Dermis blood vessel endothelial cell (primary cell): ENCODE data around the gene AGFG2. TPM values are rescaled to one million over a fixed set of nuclear protein-coding genes. Genes with fewer than 3 reads are reported as not detected.
"Not testable (repeated sequence)": the region's sequence is repeated elsewhere in the genome, so short reads cannot be mapped to it uniquely, and the experiment has no call there.

Experiments used
- DNase-seq: peaks from one replicate; pipeline ENCODE4 v3.0.0; 2010
- total RNA-seq: library from RNA; depleted of rRNA; stranded (reverse); fragments of >200 nt; gene quantifications from 2 replicates; pipeline ENCODE4 v1.2.3, GENCODE V29; 2014

AGFG2 gene
- total RNA-seq, 1 donor from 2014 or later = 49.5 TPM

- no peak for DNase-seq
Measured at GRCh38 chr7:100521076-100521475, 17.9 kb upstream of the AGFG2 start.

DNA sequence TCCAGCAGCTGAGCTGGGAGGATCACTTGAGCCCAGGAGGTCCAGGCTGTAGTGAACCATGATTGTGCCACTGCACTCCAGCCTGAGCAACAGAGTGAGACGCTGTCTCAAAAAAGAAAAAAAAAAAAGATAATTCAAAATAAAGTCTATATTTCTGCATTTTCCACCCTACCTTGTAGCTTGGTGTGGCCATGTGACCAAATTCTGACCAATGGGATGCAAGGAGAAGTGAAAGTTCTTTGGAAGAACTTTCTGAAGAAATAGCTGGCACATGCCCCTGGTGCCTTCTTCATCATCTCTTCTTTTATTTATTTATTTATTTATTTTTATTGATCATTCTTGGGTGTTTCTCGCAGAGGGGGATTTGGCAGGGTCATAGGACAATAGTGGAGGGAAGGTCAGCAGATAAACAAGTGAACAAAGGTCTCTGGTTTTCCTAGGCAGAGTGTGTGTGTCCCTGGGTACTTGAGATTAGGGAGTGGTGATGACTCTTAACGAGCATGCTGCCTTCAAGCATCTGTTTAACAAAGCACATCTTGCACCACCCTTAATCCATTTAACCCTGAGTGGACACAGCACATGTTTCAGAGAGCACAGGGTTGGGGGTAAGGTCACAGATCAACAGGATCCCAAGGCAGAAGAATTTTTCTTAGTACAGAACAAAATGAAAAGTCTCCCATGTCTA is 17.0 kb upstream of the AGFG2 start:
- not testable (repeated sequence) for DNase-seq

DNA sequence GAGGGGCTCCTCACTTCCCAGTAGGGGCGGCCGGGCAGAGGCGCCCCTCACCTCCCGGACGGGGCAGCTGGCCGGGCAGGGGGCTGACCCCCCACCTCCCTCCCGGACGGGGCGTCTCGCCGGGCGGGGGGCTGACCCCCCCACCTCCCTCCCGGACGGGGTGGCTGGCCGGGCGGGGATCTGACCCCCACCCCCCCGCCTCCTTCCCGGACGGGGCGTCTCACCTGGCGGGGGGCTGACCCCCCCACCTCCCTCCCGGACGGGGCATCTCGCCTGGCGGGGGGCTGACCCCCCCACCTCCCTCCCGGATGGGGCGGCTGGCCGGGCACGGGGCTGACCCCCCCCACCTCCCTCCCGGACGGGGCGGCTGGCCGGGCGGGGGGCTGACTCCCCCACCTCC is 15.8 kb upstream of the AGFG2 start:
- not testable (repeated sequence) for DNase-seq

DNA sequence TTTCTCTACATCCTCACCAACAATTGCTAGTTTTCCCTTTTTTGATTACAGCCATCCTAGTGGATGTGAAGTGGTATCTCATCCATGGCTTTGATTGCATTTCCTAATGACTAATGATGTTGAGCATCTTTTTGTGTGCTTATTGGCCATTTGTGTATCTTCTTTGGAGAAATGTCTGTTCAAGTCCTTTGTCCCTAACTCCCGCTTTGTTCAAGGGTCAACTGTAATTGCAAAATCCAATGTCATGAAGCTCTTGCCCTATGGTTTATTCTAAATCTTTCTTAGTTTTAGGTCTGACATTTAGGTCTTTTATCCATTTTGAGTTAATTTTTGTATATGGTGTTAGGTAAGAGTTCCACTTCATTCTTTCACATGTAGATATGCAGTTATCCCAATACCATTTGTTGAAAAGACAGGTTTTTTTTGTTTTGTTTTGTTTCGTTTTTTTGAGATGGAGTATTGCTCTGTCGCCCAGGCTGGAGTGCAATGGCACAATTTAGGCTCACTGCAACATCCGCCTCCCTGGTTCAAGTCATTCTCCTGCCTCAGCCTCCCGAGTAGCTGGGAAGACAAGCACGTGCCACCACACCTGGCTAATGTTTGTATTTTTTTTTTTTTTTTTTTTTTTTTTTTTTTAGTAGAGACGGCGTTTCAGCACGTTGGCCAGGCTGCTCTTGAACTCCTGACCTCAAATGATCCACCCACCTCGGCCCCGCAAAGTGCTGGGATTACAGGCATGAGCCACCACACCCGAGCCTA is 10.7 kb upstream of the AGFG2 start:
- DNase-seq = not testable (repeated sequence)

- DNase-seq = no peak
Measured at GRCh38 chr7:100532165-100533022, 6.6 kb upstream of the AGFG2 start.

- DNase-seq = not testable (repeated sequence)
Measured at GRCh38 chr7:100535982-100536381, 3.0 kb upstream of the AGFG2 start.

DNA sequence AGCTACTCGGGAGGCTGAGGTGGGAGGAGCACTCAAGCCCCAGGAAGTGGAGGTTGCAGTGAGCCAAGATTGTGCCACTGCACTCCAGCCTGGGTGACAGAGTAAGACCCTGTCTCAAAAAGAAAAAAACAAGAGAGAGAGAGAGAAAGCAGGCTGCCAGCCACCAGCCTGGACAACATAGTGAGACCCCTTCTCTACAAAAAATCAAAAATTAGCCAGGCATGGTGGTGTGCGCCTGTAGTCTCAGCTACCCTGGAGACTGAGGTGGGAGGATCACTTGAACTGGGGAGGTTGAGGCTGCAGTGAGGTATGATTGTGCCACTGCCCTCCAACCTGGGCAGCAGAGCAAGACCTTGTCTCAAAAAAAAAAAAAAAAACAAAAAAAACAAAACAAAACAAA is 2.3 kb upstream of the AGFG2 start:
- DNase-seq = not testable (repeated sequence)

GRCh38 chr7:100538348-100538653 is 702 bp upstream of the AGFG2 start:
- DNase-seq = no peak

DNA sequence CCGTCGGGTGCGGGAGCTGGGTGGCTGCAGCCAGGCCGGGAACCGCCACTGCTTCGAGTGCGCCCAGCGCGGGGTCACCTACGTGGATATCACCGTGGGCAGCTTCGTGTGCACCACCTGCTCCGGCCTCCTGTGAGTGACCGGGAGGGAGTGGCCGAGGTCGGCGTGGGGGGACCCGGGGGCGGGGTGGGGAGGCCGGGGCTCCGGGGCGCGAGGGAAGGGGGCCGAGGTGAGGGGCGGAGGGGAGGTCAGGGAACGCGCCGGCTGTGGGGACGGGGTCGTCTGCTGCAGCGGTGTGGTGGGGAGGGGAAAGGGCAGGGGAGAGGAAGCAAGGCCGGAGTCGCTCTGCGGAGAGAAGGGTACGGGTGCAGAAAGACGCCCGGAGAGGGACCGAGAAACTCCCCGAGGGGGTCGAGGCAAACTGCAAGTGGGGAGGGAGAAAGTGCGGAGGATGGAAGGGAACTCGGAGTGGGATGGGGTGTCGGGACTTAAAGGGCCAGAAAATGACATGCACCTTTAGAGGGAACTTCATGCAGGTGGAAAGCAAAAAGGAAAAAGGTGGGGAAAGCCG is 518 bp downstream of the AGFG2 start:
- no peak for DNase-seq

DNA sequence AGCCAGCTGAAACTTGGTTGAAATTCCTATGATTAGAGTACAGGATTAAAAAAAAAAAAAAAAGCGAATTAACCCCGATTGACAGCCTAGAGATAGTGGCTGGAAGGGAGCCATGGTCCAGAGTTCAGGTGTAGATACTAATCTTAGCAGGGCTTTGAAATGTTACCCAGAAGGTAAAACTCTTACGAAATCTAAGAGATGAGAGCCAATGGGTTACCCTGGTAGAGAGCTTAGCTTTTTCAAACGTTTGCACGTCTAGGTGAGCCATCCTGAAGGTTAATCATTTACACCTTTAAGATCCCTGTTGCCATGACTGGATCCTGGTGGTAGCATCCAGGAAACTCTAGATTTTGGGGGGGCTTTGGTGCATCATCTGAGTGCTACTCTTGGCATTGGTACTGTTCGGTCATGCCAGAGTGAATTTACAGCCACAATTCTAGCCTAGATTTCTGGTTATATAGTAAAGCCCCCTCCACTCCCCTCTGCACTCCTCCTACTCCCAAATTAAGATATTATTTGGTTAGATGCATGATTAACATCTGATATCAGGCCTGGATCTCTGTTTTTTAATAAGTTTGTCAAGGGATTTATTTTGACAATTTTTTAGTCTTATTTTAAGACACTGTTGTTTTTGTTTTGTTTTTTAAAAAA is 1.2 kb downstream of the AGFG2 start:
- no peak for DNase-seq

- not testable (repeated sequence) for DNase-seq
Measured at GRCh38 chr7:100541309-100541708, 2.3 kb downstream of the AGFG2 start.

DNA sequence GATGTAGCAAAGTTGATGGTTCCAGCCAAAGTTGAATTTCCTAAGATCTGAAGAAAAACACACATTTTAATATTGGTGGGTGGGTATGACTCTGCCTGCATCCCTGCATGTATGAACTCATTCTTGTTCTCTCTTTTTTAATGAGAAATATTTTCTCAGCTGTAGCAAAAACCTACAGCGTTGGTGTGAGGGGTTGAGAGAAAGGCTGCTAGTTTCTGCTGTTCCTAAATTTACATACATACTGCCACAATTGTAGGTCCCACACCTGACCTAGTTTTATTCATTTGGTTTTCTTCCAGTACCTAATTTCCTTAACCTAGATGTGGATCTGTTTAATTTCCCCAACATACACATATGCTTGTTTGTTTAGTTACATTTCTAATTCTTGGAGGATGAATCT is 4.6 kb downstream of the AGFG2 start:
- DNase-seq = no peak

- DNase-seq = no peak
Measured at GRCh38 chr7:100544386-100544785, 5.4 kb downstream of the AGFG2 start.

- DNase-seq = peak; percentile 32
Measured at GRCh38 chr7:100544967-100545359, 6.0 kb downstream of the AGFG2 start.

DNA sequence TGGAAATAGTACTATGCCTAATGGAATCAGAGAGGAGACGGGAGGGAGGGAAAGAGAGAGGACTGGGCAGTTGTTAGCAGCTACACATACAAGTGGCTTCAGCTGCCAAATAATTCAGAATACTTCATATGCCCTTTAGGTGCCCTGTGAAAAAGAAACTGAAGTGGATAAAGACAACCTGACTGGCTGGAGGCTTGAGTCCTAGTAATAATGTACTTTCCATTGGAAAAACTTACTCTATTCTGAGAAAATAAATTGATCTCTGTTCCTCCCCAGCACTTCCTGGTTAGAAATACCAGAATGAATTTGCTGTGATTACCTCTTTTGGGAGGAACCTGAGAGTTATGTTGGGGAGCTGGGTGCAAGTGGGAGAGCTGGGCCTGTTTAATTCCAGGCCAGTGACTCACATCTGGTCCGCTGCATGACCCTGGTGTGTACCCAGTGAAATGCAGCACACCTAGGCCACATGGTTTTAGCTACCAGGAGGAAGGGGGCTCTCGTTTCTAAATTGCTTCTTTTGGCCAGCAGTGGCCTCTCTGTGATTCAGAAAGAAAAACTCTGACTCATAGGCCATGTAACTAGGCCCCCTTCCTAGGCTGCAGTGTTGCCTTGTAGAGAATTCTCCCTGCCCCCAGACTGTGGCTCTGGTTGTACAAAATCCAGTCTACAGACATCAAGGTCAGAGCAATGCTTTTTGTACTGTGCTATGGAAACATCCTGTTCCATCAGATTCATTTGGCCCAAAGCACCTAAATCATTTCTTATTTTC is 6.5 kb downstream of the AGFG2 start:
- DNase-seq = peak; percentile 91

GRCh38 chr7:100546129-100546925 is 7.3 kb downstream of the AGFG2 start:
- DNase-seq = peak; percentile 84

DNA sequence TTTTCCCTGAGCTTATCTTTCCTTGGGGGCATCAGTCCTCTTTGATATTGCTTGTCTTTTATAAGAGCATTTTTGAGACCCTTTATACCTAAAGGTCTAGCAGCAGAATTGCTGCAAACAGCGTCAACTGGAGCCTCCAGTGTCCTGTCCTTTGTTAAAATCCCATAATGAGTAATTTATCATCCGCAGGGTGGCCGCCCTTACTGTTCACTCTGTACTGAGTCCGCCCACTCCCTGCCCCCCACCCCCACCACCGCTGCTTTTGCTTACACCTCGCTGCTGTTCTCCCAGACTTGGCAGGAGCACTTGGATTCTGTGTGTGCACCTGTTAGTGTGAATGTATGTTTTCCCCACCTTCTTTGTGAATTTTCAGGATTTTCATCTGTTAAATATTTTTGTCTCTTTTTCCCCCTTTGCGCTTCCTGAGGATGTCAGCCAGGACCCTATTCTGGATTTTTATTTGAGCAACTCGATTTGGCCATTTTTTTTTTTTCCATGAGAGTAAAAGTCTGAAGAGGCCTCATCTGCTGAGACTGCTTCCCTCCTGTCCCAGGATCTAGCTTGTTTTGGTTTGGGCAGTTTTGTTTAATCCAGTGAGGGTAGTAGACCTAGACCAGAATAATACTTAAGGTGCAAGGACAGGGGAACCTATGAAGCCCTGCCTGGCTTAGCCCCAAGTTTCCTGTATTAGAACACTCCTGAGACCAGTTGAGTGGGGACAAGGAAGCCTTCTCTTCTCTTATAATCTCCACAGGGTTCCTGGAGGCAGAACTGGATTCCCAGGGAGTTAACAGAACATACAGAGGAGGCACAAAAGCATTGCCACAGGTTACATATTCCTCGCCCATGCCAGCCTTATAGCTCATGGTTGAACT is 8.2 kb downstream of the AGFG2 start:
- peak; percentile 59 for DNase-seq

DNA sequence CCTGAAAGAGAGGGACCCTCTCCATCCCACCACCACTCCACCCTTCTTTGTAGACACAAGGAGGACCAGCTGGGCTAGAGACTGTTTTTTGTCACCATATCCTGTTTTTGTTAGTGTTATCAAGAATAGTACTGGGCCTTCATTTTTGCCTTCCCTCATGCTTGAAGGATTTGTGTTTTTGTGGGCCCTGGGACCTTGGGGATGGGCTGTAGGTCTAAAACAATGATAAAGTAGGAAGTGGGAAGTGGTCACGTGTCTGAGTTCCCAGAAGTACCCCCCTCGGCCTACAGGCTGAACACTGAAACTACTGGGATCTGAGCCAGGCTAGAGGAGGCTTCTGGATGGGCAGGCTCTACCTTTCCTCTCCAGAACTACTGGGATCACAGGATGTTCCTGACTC is 8.9 kb downstream of the AGFG2 start:
- DNase-seq = peak; percentile 82

- DNase-seq = not testable (repeated sequence)
Measured at GRCh38 chr7:100548446-100548845, 9.4 kb downstream of the AGFG2 start.

DNA sequence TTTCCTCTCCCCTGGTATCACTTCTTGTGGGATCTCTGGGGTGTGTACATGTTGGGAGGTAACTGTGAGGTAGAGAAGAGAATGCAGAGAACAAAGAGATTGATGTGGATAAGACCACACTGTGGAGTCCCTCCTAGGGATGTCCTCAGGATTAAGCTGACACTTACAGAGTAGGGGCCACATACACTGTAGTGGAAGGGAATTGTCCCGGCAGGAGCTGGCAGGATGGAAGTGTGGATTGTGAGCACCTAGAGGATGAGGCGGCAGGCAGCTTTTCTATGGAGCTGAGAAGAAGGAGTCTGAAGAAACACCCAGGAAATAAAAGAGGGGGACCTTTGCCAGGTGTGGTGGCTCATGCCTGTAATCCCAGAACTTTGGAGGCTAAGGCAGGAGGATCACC is 13.5 kb downstream of the AGFG2 start:
- no peak for DNase-seq
